Gastrocnemius medialis (tissue), 4 donors: Measurements from ENCODE around the gene RGS4.

Experiments used
- POLR2A ChIP-seq, 2 donors: fragments of 450-650 bp; IDR thresholded peaks; one replicate each; pipeline ENCODE4 v1.6.1; 2017; ENCODE audit warnings: antibody characterized with exemption in 2 of 2, mild to moderate bottlenecking in 2 of 2, moderate library complexity in 2 of 2
- TF ChIP-seq, protein P1 (sequence below), 5 experiments: fragments of 450-650 bp in 3 of 5; fragments of 200-600 bp in 2 of 5; sonication (generic) in 2 of 5; IDR thresholded peaks in 4 of 5; conservative IDR thresholded peaks in 1 of 5; 1 replicate in 4 of 5; 2 replicates in 1 of 5; pipeline ENCODE4 v1.5.1; 2016 to 2019; ENCODE audit warnings: antibody characterized with exemption in 5 of 5, mild to moderate bottlenecking in 3 of 5, moderate library complexity in 3 of 5

- TF ChIP-seq, protein P1, sequence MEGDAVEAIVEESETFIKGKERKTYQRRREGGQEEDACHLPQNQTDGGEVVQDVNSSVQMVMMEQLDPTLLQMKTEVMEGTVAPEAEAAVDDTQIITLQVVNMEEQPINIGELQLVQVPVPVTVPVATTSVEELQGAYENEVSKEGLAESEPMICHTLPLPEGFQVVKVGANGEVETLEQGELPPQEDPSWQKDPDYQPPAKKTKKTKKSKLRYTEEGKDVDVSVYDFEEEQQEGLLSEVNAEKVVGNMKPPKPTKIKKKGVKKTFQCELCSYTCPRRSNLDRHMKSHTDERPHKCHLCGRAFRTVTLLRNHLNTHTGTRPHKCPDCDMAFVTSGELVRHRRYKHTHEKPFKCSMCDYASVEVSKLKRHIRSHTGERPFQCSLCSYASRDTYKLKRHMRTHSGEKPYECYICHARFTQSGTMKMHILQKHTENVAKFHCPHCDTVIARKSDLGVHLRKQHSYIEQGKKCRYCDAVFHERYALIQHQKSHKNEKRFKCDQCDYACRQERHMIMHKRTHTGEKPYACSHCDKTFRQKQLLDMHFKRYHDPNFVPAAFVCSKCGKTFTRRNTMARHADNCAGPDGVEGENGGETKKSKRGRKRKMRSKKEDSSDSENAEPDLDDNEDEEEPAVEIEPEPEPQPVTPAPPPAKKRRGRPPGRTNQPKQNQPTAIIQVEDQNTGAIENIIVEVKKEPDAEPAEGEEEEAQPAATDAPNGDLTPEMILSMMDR (IDR thresholded peaks at IDR 0.05 in 4 of 5, conservative IDR thresholded peaks at IDR 0.05 in 1 of 5): no peak
- TF ChIP-seq POLR2A (IDR thresholded peaks at IDR 0.05): no peak
Observed at GRCh38 chr1:163084330-163084729, 15.2 kb downstream of the RGS4 start.
